Keratinocyte (primary cell): ENCODE results near the gene ZHX3. TPM values are rescaled to one million over a fixed set of nuclear protein-coding genes. Genes with fewer than 3 reads are reported as not detected.

ENCODE experiments used
- DNase-seq: peaks from one replicate; pipeline ENCODE4 v3.0.0-alpha.2; 2011; ENCODE audit warnings: low read depth, missing footprints, low spot score
- FAIRE-seq: peaks from 2 replicates; lab custom pipeline; 2011; peaks lifted over from hg19 to GRCh38; lab: Jason Lieb, UNC
- H2AFZ ChIP-seq: 2 replicates; pipeline ENCODE4 v1.6.0; 2012; ENCODE audit warnings: low read length, control low read depth, inconsistent platforms; ENCODE audit not compliant: control insufficient read depth
- H3K27ac ChIP-seq: 2 replicates; pipeline ENCODE4 v1.5.1; 2011; ENCODE audit warnings: low read length; ENCODE audit not compliant: control insufficient read depth, insufficient read depth
- H3K27me3 ChIP-seq: 3 replicates; pipeline ENCODE4 v1.6.0; 2011; ENCODE audit warnings: low read length; ENCODE audit not compliant: control insufficient read depth, insufficient read depth; ENCODE audit errors: extremely low read depth
- H3K36me3 ChIP-seq, 2 experiments: 2 replicates in 1 of 2; 3 replicates in 1 of 2; pipeline ENCODE4 v1.5.1; 2011; ENCODE audit warnings: low read length in 2 of 2, mild to moderate bottlenecking in 1 of 2; ENCODE audit not compliant: control insufficient read depth in 2 of 2, insufficient read depth in 2 of 2; ENCODE audit errors: extremely low read depth in 1 of 2
- H3K4me1 ChIP-seq: 3 replicates; pipeline ENCODE4 v1.5.1; 2011; ENCODE audit warnings: low read length; ENCODE audit not compliant: control insufficient read depth, insufficient read depth; ENCODE audit errors: extremely low read depth
- H3K4me2 ChIP-seq: 3 replicates; pipeline ENCODE4 v1.6.0; 2011; ENCODE audit warnings: low read depth, low read length; ENCODE audit not compliant: control insufficient read depth, insufficient read depth; ENCODE audit errors: extremely low read depth
- H3K4me3 ChIP-seq, 3 experiments: fragments of 200-600 bp in 1 of 3; sonication (generic) in 1 of 3; 2 replicates in 2 of 3; 3 replicates in 1 of 3; pipeline ENCODE4 v1.5.1; 2011 to 2016; ENCODE audit warnings: low read length in 3 of 3, mild to moderate bottlenecking in 3 of 3, control low read depth in 2 of 3, inconsistent platforms in 1 of 3, low read depth in 1 of 3, mixed read lengths in 1 of 3, mixed run types in 1 of 3, moderate library complexity in 1 of 3; ENCODE audit not compliant: control insufficient read depth in 2 of 3, insufficient read depth in 2 of 3; ENCODE audit errors: extremely low read depth in 1 of 3
- H3K79me2 ChIP-seq: 2 replicates; pipeline ENCODE4 v1.6.0; 2012; ENCODE audit warnings: low read length; ENCODE audit not compliant: control insufficient read depth, insufficient read depth
- H3K9ac ChIP-seq: 3 replicates; pipeline ENCODE4 v1.6.0; 2011; ENCODE audit warnings: low read length; ENCODE audit not compliant: control insufficient read depth, insufficient read depth; ENCODE audit errors: extremely low read depth
- H3K9me1 ChIP-seq: 3 replicates; pipeline ENCODE4 v1.6.0; 2011; ENCODE audit warnings: low read length; ENCODE audit not compliant: control insufficient read depth, insufficient read depth; ENCODE audit errors: extremely low read depth
- H3K9me3 ChIP-seq: 2 replicates; pipeline ENCODE4 v1.5.1; 2012; ENCODE audit warnings: low read depth, low read length; ENCODE audit not compliant: control insufficient read depth
- H4K20me1 ChIP-seq: 3 replicates; pipeline ENCODE4 v1.6.0; 2011; ENCODE audit warnings: low read length; ENCODE audit not compliant: control insufficient read depth, insufficient read depth; ENCODE audit errors: extremely low read depth
- CTCF ChIP-seq, 3 experiments: IDR thresholded peaks in 1 of 3; conservative IDR thresholded peaks in 1 of 3; optimal IDR thresholded peaks in 1 of 3; 2 replicates in 2 of 3; 3 replicates in 1 of 3; pipeline versions ENCODE3 to v1.5.1; 2011; ENCODE audit warnings: low read length in 3 of 3, mild to moderate bottlenecking in 3 of 3, moderate library complexity in 2 of 3, control low read depth in 1 of 3, inconsistent platforms in 1 of 3; ENCODE audit not compliant: insufficient read depth in 2 of 3; ENCODE audit errors: extremely low read depth in 1 of 3
- EZH2 ChIP-seq: IDR thresholded peaks from one replicate; pipeline ENCODE4 v1.6.1; 2012; ENCODE audit warnings: inconsistent platforms, mild to moderate bottlenecking, low read length, moderate library complexity
- dilution Hi-C: fragments of 300-500 bp; cut with MboI; formaldehyde crosslinking; loops from one replicate; pipeline ENCODE4 v1.7.0; 2020; ENCODE audit warnings: low sequenced_read_pairs; ENCODE audit not compliant: extremely low pct_ligation_motif_present
- polyA plus RNA-seq, 5 experiments: library from polyadenylated mRNA; depleted of rRNA in 3 of 5; stranded (reverse) in 3 of 5; stranded (forward) in 1 of 5; unstranded in 1 of 5; fragments of >200 nt; gene quantifications; 1 replicate in 1 of 5; 2 replicates in 3 of 5; 3 replicates in 1 of 5; pipeline versions ENCODE4 v1.2.1 to v1.2.3, GENCODE V29; 2011 to 2012; ENCODE audit warnings: missing spikeins in 2 of 5, low read depth in 1 of 5, low replicate concordance in 1 of 5

The ZHX3 gene
- polyA plus RNA-seq, 1 donor (not counting 4 experiments of a cell fraction or from before 2014, with no cell fraction given) = 16.5 TPM

- dilution Hi-C loops = no loop called here
- H3K9me3 ChIP-seq = no peaks in the 10 kb centered on the region
Observed at GRCh38 chr20:41230136-41230535, 87.4 kb downstream of the ZHX3 start.

DNA sequence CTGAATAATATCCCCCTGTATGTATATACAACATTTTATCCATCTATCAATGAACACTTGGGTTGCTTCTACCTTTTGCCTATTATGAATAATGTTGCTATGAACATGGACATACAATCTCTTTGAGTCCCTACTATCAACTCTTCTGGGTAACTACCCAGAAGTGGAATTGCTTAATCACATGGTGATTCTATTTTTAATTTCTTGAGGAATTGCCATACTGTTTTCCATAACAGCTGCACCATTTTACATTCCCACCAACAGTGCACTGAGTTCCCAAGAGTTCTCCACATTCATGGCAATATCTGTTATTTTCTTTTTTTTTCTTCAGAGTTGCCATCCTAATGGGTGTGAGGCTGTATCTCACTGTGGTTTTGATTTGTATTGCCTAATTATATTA is 88.3 kb downstream of the ZHX3 start:
- FAIRE-seq (no peak), DNase-seq (no peak)
- H3K4me3 ChIP-seq = no peak overlapping the region
- H3K9ac ChIP-seq = no peak overlapping the region
- no peaks in the 10 kb centered on the region for H3K9me1 ChIP-seq
- no peaks in the 10 kb centered on the region for H3K79me2 ChIP-seq
- no peaks in the 10 kb centered on the region for H3K9me3 ChIP-seq
- dilution Hi-C loops = no loop called here
- H3K36me3 ChIP-seq = no peaks in the 10 kb centered on the region
- H3K27me3 ChIP-seq = no peaks in the 10 kb centered on the region
- H3K4me1 ChIP-seq = peaks cover 29% of the 10 kb centered on the region
- TF ChIP-seq CTCF (optimal IDR thresholded peaks at IDR 0.05 in 1 of 3, IDR thresholded peaks at IDR 0.05 in 1 of 3, conservative IDR thresholded peaks at IDR 0.05 in 1 of 3; ENCODE audit: extremely low read depth in 1 of 3, insufficient read depth in 2 of 3, low read length in 3 of 3) (no peak), EZH2 (no peak)
- no peak overlapping the region for H3K27ac ChIP-seq
- H2AFZ ChIP-seq = no peak overlapping the region
- H3K4me2 ChIP-seq = no peak overlapping the region
- H4K20me1 ChIP-seq = no peaks in the 10 kb centered on the region

More at GRCh38 chr20:41230136-41230535, 87.4 kb downstream of the ZHX3 start:
- no peak for DNase-seq
- Histone ChIP-seq H4K20me1 (no peaks in the 10 kb centered on the region), H3K4me1 (peaks cover 29% of the 10 kb centered on the region), H3K27me3 (no peaks in the 10 kb centered on the region), H3K27ac (no peak overlapping the region), H2AFZ (no peak overlapping the region), H3K9ac (no peak overlapping the region), H3K9me1 (no peaks in the 10 kb centered on the region), H3K36me3 (no peaks in the 10 kb centered on the region), H3K79me2 (no peaks in the 10 kb centered on the region), H3K4me3 (no peak overlapping the region), H3K4me2 (no peak overlapping the region)
- TF ChIP-seq CTCF (optimal IDR thresholded peaks at IDR 0.05 in 1 of 3, IDR thresholded peaks at IDR 0.05 in 1 of 3, conservative IDR thresholded peaks at IDR 0.05 in 1 of 3; ENCODE audit: extremely low read depth in 1 of 3, insufficient read depth in 2 of 3, low read length in 3 of 3) = no peak
- TF ChIP-seq EZH2 = no peak
- FAIRE-seq = no peak
